ENCODE results near the gene OBP2B. TPM values are rescaled to one million over a fixed set of nuclear protein-coding genes. Genes with fewer than 3 reads are reported as not detected.
A peak's percentile ranks its signal among the peaks of the same experiment; 100 is the strongest.
"Not testable (repeated sequence)": the region's sequence is repeated elsewhere in the genome, so short reads cannot be mapped to it uniquely, and the experiment has no call there.

OBP2B gene
- total RNA-seq = not detected

GRCh38 chr9:133208880-133209300 lies at the start of gene OBP2B:
TSS of gene OBP2B (minus strand) at chr9:133209250. CDS start at chr9:133209199, 51 bp downstream.
- peak; percentile 8 for DNase-seq (ENCODE audit: low spot score)

- peak; percentile 30 for DNase-seq (ENCODE audit: low spot score)
These were observed 49.3 kb upstream of the OBP2B start for GRCh38 chr9:133258061-133259015.

GRCh38 chr9:133257465-133257956 lies 48.5 kb upstream of the OBP2B start:
- peak; percentile 55 for DNase-seq (ENCODE audit: low spot score)

GRCh38 chr9:133256686-133257091 lies 47.6 kb upstream of the OBP2B start:
- peak; percentile 40 for DNase-seq (ENCODE audit: low spot score)

GRCh38 chr9:133256136-133256461 lies 47.0 kb upstream of the OBP2B start:
- no peak for DNase-seq (ENCODE audit: low spot score)

- DNase-seq (ENCODE audit: low spot score) = no peak
These were observed 46.5 kb upstream of the OBP2B start for GRCh38 chr9:133255371-133256135.

- no peak for DNase-seq (ENCODE audit: low spot score)
These were observed 45.4 kb upstream of the OBP2B start for GRCh38 chr9:133254471-133254870.

GRCh38 chr9:133253268-133253667 lies 44.2 kb upstream of the OBP2B start:
- DNase-seq (ENCODE audit: low spot score) = no peak

GRCh38 chr9:133252301-133253020 lies 43.4 kb upstream of the OBP2B start:
- DNase-seq (ENCODE audit: low spot score) = peak; percentile 82

GRCh38 chr9:133251773-133252172 lies 42.7 kb upstream of the OBP2B start:
- no peak for DNase-seq (ENCODE audit: low spot score)

GRCh38 chr9:133251221-133251620 lies 42.2 kb upstream of the OBP2B start:
- DNase-seq (ENCODE audit: low spot score) = not testable (repeated sequence)

GRCh38 chr9:133250741-133251170 lies 41.7 kb upstream of the OBP2B start:
- DNase-seq (ENCODE audit: low spot score) = no peak

GRCh38 chr9:133249337-133249736 lies 40.3 kb upstream of the OBP2B start:
- DNase-seq (ENCODE audit: low spot score) = no peak

- no peak for DNase-seq (ENCODE audit: low spot score)
These were observed 39.8 kb upstream of the OBP2B start for GRCh38 chr9:133248726-133249295.

GRCh38 chr9:133247632-133248031 lies 38.6 kb upstream of the OBP2B start:
- no peak for DNase-seq (ENCODE audit: low spot score)

- peak; percentile 27 for DNase-seq (ENCODE audit: low spot score)
These were observed 37.9 kb upstream of the OBP2B start for GRCh38 chr9:133246991-133247390.

- peak; percentile 23 for DNase-seq (ENCODE audit: low spot score)
These were observed 37.5 kb upstream of the OBP2B start for GRCh38 chr9:133246562-133246961.

- no peak for DNase-seq (ENCODE audit: low spot score)
These were observed 33.9 kb upstream of the OBP2B start for GRCh38 chr9:133242991-133243390.

GRCh38 chr9:133242241-133242640 lies 33.2 kb upstream of the OBP2B start:
- DNase-seq (ENCODE audit: low spot score) = no peak

GRCh38 chr9:133239533-133240090 lies 30.6 kb upstream of the OBP2B start:
- peak; percentile 34 for DNase-seq (ENCODE audit: low spot score)
